ENCODE measurements around the gene COBL. TPM values are rescaled to one million over a fixed set of nuclear protein-coding genes. Genes with fewer than 3 reads are reported as not detected.

COBL gene
- total RNA-seq, 1 experiment from 2014 or later = not detected

DNA sequence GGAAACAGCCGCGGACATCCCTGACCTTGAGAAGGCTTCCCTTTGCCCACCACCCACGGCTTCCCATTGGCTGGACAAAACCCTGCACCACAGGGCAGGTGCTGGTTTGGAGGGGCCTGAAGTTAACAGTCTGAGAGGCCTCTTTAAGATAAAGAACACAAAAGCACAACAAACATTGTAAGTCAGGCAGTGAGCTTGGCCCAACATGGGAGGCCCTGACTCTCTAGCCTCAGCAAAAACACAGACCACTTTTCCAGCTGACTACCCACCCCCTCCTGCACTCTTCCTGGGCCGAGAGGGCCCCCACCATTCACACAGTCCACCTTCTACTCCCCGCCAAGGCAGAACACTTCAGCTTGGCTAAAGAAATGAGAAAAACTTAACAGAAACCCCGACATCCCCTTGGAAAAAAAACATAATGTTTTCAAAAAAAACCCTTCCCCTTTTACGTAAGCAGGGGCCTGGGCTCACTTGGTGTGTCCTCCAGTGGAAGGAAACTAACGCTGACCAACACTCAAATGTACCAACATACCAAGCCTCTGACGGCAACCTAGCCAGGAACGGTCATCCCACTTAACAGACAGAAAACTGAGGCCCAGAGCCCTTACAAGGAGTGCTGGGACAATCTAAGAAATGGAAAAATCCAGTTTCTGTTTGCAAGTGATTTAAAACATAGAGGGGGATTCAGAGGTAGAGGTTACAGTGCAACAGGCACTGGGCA is 80.9 kb downstream of the COBL start:
- no peaks in the 10 kb centered on the region for H3K36me3 ChIP-seq (ENCODE audit: insufficient read depth, low read length)
- H3K4me1 ChIP-seq (ENCODE audit: low read length) = peaks cover 7% of the 10 kb centered on the region
- H3K9me3 ChIP-seq (ENCODE audit: low read length) = no peaks in the 10 kb centered on the region
- no peaks in the 10 kb centered on the region for H3K27me3 ChIP-seq (ENCODE audit: low read length)
- H3K4me3 ChIP-seq (ENCODE audit: low read length) = no peak overlapping the region
- H3K79me2 ChIP-seq (ENCODE audit: low read length) = no peaks in the 10 kb centered on the region
- no peak overlapping the region for H3K4me2 ChIP-seq (ENCODE audit: low read depth, low read length, poor library complexity, severe bottlenecking)
- H3K27ac ChIP-seq (ENCODE audit: low read length) = no peak overlapping the region
- H4K20me1 ChIP-seq (ENCODE audit: insufficient read depth, low read depth, low read length) = no peaks in the 10 kb centered on the region
- no peak overlapping the region for H2AFZ ChIP-seq (ENCODE audit: low read length)
- H3K9me2 ChIP-seq (replicated peaks; ENCODE audit: insufficient read depth, low read length) = no peaks in the 10 kb centered on the region
- no peak overlapping the region for H3K9ac ChIP-seq (ENCODE audit: low read length)
- DNase-seq = no peak

DNA sequence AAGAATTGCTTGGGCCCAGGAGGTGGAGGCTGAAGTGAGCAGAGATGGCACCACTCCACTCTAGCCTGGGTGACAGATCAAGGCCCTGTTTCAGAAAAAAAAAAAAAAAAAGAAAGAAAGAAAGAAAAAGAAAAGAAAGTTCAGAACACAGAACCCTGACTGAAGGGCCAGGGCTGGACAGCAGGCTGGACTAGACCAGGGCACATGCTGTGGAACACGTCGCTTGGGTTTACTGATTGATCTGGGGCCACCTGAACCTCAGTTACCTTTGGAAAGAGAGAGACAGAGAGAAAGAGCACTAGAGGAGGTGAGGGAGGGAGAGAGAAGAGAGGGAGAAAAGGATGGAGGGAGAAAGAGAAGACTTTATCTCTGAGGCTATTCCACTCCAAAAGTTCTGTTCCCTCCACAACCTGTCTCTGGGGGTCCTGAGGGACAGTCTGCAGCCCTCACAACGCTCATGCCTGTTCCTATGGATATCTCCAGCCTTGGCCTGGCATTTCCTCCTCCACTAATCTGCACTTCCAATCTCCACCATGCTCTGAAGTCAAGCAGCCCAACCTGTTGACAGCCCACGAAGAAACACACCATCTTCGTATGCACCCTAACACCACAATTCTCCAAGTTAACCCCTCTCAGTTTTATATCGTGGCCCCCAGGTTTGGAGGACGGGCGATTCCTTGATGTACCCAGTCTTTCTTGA is 81.8 kb downstream of the COBL start:
- H3K79me2 ChIP-seq (ENCODE audit: low read length) = no peaks in the 10 kb centered on the region
- no peak overlapping the region for H3K9ac ChIP-seq (ENCODE audit: low read length)
- no peaks in the 10 kb centered on the region for H3K27me3 ChIP-seq (ENCODE audit: low read length)
- no peak overlapping the region for H3K4me2 ChIP-seq (ENCODE audit: low read depth, low read length, poor library complexity, severe bottlenecking)
- no peaks in the 10 kb centered on the region for H3K36me3 ChIP-seq (ENCODE audit: insufficient read depth, low read length)
- H2AFZ ChIP-seq (ENCODE audit: low read length) = no peak overlapping the region
- no peaks in the 10 kb centered on the region for H4K20me1 ChIP-seq (ENCODE audit: insufficient read depth, low read depth, low read length)
- no peak overlapping the region for H3K27ac ChIP-seq (ENCODE audit: low read length)
- H3K9me3 ChIP-seq (ENCODE audit: low read length) = no peaks in the 10 kb centered on the region
- no peak overlapping the region for H3K4me3 ChIP-seq (ENCODE audit: low read length)
- no peaks in the 10 kb centered on the region for H3K9me2 ChIP-seq (replicated peaks; ENCODE audit: insufficient read depth, low read length)
- peaks cover 7% of the 10 kb centered on the region for H3K4me1 ChIP-seq (ENCODE audit: low read length)
- DNase-seq = no peak

DNA sequence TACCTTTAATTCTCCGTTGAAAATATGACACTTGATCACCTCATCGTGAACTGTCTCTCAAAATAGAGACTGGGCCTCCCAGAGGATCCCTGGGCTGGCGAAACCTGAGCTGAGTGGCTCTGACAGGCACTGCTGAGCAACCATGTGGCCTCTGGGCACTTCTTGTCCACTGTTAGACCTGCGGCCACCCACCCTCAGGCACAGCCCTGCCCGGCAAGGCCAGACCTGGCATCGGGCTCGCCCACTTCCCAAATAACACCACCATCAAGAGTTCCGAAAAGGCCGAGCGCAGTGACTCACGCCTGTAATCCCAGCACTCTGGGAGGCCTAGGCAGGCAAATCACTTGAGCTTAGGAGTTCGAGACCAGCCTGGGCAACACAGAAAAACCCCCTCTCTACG is 82.5 kb downstream of the COBL start:
- H3K79me2 ChIP-seq (ENCODE audit: low read length) = no peaks in the 10 kb centered on the region
- no peak overlapping the region for H3K4me3 ChIP-seq (ENCODE audit: low read length)
- H3K27ac ChIP-seq (ENCODE audit: low read length) = no peak overlapping the region
- H3K4me1 ChIP-seq (ENCODE audit: low read length) = peaks cover 7% of the 10 kb centered on the region
- no peaks in the 10 kb centered on the region for H3K36me3 ChIP-seq (ENCODE audit: insufficient read depth, low read length)
- no peak overlapping the region for H3K4me2 ChIP-seq (ENCODE audit: low read depth, low read length, poor library complexity, severe bottlenecking)
- H2AFZ ChIP-seq (ENCODE audit: low read length) = no peak overlapping the region
- no peaks in the 10 kb centered on the region for H4K20me1 ChIP-seq (ENCODE audit: insufficient read depth, low read depth, low read length)
- no peaks in the 10 kb centered on the region for H3K27me3 ChIP-seq (ENCODE audit: low read length)
- no peak for DNase-seq
- no peaks in the 10 kb centered on the region for H3K9me3 ChIP-seq (ENCODE audit: low read length)
- no peaks in the 10 kb centered on the region for H3K9me2 ChIP-seq (replicated peaks; ENCODE audit: insufficient read depth, low read length)
- H3K9ac ChIP-seq (ENCODE audit: low read length) = no peak overlapping the region

DNA sequence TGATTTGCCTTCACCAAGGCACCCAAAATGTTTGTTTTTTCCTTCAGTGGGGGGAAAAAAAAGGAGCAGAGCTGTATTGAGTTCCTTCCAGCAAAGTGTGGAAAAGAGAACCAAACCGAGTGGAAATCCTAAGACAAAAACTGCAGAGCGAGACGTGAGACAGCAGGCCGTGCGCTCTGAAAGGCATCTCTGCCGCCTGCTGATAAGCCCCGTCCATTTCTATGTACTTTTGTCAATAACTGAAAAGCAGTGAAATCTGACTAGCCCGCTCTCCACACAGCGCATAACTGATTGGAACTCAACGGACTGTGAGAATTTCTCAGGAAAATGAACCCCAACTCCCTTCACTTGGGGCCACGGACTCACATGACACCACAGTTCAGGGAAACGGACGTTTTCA is 83.2 kb downstream of the COBL start:
- Histone ChIP-seq H3K9me2 (replicated peaks; ENCODE audit: insufficient read depth, low read length) (no peaks in the 10 kb centered on the region), H4K20me1 (ENCODE audit: insufficient read depth, low read depth, low read length) (no peaks in the 10 kb centered on the region), H3K4me3 (ENCODE audit: low read length) (no peak overlapping the region), H3K27me3 (ENCODE audit: low read length) (no peaks in the 10 kb centered on the region), H3K9ac (ENCODE audit: low read length) (no peak overlapping the region), H3K9me3 (ENCODE audit: low read length) (no peaks in the 10 kb centered on the region), H2AFZ (ENCODE audit: low read length) (no peak overlapping the region), H3K4me1 (ENCODE audit: low read length) (peaks cover 7% of the 10 kb centered on the region), H3K36me3 (ENCODE audit: insufficient read depth, low read length) (no peaks in the 10 kb centered on the region), H3K4me2 (ENCODE audit: low read depth, low read length, poor library complexity, severe bottlenecking) (no peak overlapping the region), H3K27ac (ENCODE audit: low read length) (no peak overlapping the region), H3K79me2 (ENCODE audit: low read length) (no peaks in the 10 kb centered on the region)
- no peak for DNase-seq

DNA sequence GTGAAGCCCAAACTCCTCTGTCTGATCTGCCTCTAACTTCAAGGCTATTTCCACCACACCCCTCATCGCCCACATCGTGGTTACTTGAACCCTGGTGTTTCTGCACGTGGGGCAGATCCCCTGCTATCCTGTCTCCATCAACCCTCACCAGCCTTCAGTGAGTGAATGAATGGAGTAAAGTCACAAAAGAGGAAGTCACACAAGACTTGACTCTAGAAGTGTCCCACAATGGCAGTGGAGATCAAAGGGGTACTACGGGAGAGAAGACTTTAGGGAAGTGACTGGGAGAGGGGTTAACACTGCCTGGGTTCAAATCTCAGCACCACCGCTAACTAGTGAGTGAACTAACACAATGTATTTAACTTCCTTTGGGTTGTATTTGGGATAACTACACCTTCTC is 85.9 kb downstream of the COBL start:
- Histone ChIP-seq H3K9ac (ENCODE audit: low read length) (no peak overlapping the region), H3K4me2 (ENCODE audit: low read depth, low read length, poor library complexity, severe bottlenecking) (no peak overlapping the region), H3K36me3 (ENCODE audit: insufficient read depth, low read length) (no peaks in the 10 kb centered on the region), H3K4me1 (ENCODE audit: low read length) (peaks cover 7% of the 10 kb centered on the region), H3K79me2 (ENCODE audit: low read length) (no peaks in the 10 kb centered on the region), H3K9me3 (ENCODE audit: low read length) (no peaks in the 10 kb centered on the region), H2AFZ (ENCODE audit: low read length) (no peak overlapping the region), H3K27me3 (ENCODE audit: low read length) (no peaks in the 10 kb centered on the region), H4K20me1 (ENCODE audit: insufficient read depth, low read depth, low read length) (no peaks in the 10 kb centered on the region), H3K9me2 (replicated peaks; ENCODE audit: insufficient read depth, low read length) (no peaks in the 10 kb centered on the region), H3K4me3 (ENCODE audit: low read length) (no peak overlapping the region), H3K27ac (ENCODE audit: low read length) (no peak overlapping the region)
- no peak for DNase-seq

DNA sequence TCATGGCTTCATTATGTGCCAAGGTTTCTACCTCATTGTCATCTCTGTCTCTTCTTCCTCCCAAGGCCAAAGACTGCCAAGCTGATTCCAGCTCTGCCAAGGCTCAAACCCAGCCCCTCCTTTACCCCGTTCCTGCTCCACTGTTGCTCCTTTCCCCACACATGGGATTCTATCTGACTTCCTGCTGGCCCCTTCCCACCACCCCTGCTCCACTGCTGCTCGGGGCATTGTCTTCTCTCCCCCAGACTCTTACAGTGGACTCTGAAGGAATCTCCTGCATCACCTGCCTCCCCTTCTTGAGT is 86.3 kb downstream of the COBL start:
- Histone ChIP-seq H3K27me3 (ENCODE audit: low read length) (no peaks in the 10 kb centered on the region), H3K9me3 (ENCODE audit: low read length) (no peaks in the 10 kb centered on the region), H3K79me2 (ENCODE audit: low read length) (no peaks in the 10 kb centered on the region), H3K36me3 (ENCODE audit: insufficient read depth, low read length) (no peaks in the 10 kb centered on the region), H4K20me1 (ENCODE audit: insufficient read depth, low read depth, low read length) (no peaks in the 10 kb centered on the region), H3K4me3 (ENCODE audit: low read length) (no peak overlapping the region), H3K9me2 (replicated peaks; ENCODE audit: insufficient read depth, low read length) (no peaks in the 10 kb centered on the region), H2AFZ (ENCODE audit: low read length) (no peak overlapping the region), H3K9ac (ENCODE audit: low read length) (no peak overlapping the region), H3K27ac (ENCODE audit: low read length) (no peak overlapping the region), H3K4me2 (ENCODE audit: low read depth, low read length, poor library complexity, severe bottlenecking) (no peak overlapping the region), H3K4me1 (ENCODE audit: low read length) (peaks cover 7% of the 10 kb centered on the region)
- no peak for DNase-seq

DNA sequence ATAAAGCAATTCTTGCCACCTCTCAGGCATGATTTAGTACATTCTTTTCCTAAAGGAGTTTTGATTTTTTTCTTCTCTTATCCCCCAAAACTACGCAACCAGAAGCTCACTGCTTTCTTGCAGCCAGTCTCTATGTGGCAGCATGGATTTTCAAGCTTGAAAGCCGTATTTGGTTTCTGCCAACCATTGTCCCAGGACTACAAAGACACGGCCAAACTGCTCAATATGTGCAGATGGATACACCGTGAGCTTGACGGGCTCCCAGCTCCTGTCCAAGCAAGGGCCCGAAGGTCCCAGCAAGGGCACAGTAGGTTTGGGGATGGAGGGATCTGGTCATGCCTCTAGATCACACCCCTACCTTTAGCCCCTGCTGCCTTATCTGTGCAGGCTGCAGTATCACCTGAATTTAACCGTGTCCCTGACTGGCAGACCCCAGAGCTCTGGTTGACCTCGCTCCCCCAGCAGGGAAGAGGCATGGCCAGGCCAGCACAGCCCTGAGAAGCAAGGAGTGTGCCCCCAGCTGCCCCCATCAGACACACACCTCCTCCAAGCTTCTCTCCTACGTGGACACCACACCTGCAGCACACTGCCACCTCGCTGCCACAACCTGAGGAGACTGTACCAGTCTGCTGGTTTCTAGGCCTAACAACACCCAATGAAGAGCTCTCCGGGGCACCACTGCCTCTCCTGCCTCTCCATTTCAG is 86.8 kb downstream of the COBL start:
- Histone ChIP-seq H2AFZ (ENCODE audit: low read length) (no peak overlapping the region), H3K9ac (ENCODE audit: low read length) (no peak overlapping the region), H3K9me3 (ENCODE audit: low read length) (no peaks in the 10 kb centered on the region), H3K4me1 (ENCODE audit: low read length) (peaks cover 7% of the 10 kb centered on the region), H3K79me2 (ENCODE audit: low read length) (no peaks in the 10 kb centered on the region), H3K9me2 (replicated peaks; ENCODE audit: insufficient read depth, low read length) (no peaks in the 10 kb centered on the region), H3K4me2 (ENCODE audit: low read depth, low read length, poor library complexity, severe bottlenecking) (no peak overlapping the region), H3K36me3 (ENCODE audit: insufficient read depth, low read length) (no peaks in the 10 kb centered on the region), H3K27me3 (ENCODE audit: low read length) (no peaks in the 10 kb centered on the region), H4K20me1 (ENCODE audit: insufficient read depth, low read depth, low read length) (no peaks in the 10 kb centered on the region), H3K27ac (ENCODE audit: low read length) (no peak overlapping the region), H3K4me3 (ENCODE audit: low read length) (no peak overlapping the region)
- no peak for DNase-seq

DNA sequence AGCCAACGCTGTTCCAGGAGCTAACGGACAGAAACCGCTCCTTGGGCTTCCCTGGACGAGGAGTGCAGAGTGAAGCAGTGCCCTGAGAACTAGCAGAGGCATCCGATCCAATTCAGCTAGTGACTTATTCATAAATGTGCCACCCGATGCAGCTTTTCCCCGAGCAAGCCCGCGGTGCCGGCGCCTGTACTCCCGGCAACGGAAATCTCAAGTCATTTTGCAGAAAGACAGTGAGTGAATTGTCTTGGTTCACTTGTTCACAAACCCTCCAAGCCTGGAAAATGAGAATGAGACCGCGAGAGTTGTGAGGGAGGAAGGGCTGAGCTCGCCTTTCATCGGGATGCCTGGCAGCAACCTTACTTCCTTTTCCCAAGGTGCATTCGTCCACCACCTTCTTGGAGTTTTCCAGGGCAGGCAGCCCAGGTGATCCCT is 87.5 kb downstream of the COBL start:
- no peaks in the 10 kb centered on the region for H3K27me3 ChIP-seq (ENCODE audit: low read length)
- H3K9me3 ChIP-seq (ENCODE audit: low read length) = no peaks in the 10 kb centered on the region
- no peak overlapping the region for H3K4me3 ChIP-seq (ENCODE audit: low read length)
- H3K27ac ChIP-seq (ENCODE audit: low read length) = no peak overlapping the region
- DNase-seq = no peak
- no peak overlapping the region for H3K9ac ChIP-seq (ENCODE audit: low read length)
- no peak overlapping the region for H2AFZ ChIP-seq (ENCODE audit: low read length)
- H3K4me2 ChIP-seq (ENCODE audit: low read depth, low read length, poor library complexity, severe bottlenecking) = no peak overlapping the region
- no peaks in the 10 kb centered on the region for H3K79me2 ChIP-seq (ENCODE audit: low read length)
- no peaks in the 10 kb centered on the region for H3K9me2 ChIP-seq (replicated peaks; ENCODE audit: insufficient read depth, low read length)
- H4K20me1 ChIP-seq (ENCODE audit: insufficient read depth, low read depth, low read length) = no peaks in the 10 kb centered on the region
- peaks cover 4% of the 10 kb centered on the region for H3K4me1 ChIP-seq (ENCODE audit: low read length)
- H3K36me3 ChIP-seq (ENCODE audit: insufficient read depth, low read length) = no peaks in the 10 kb centered on the region

Data from Karpas-422 (cell line).